Measurements from ENCODE around the gene SPEM1.

GRCh38 chr17:7431231-7431630 is 11.1 kb downstream of the SPEM1 start:
- TF ChIP-seq PRPF4 (IDR thresholded peaks at IDR 0.05; ENCODE audit: low read depth, low read length, poor library complexity, severe bottlenecking), result no peak
- no peak for TF ChIP-seq ZNF530 (CRISPR knock-in tag; IDR thresholded peaks at IDR 0.05; ENCODE audit: low read depth)
- no peak for TF ChIP-seq CTCF (CRISPR knock-in tag; IDR thresholded peaks at IDR 0.05)
- TF ChIP-seq ZNF274 (CRISPR knock-in tag; IDR thresholded peaks at IDR 0.05), result no peak
- TF ChIP-seq ARID3A (IDR thresholded peaks at IDR 0.05; ENCODE audit: low read depth, low read length), result no peak
